ENCODE measurements around the gene TXNDC5.

TXNDC5 gene

DNA sequence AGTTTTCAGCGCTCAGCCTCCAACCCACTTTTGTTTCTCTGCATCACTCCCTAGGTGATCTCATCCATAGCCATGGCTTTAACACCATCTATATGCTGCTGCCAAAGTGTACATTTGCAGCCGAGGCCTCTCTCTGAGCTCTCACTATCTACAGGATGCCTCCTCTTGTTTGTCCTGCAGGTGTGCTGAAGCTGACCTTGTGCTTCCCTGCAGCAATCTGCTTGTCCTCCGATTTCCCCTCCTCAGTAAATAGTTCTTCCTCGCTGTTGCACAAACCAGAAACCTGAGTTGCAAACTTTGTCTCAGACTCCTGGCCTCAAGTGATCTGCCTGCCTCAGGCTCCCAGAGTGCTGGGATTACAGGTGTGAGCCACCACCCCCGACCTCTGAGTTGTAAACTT lies 3.7 kb upstream of the TXNDC5 start (continued):
- TF ChIP-seq, protein P1, sequence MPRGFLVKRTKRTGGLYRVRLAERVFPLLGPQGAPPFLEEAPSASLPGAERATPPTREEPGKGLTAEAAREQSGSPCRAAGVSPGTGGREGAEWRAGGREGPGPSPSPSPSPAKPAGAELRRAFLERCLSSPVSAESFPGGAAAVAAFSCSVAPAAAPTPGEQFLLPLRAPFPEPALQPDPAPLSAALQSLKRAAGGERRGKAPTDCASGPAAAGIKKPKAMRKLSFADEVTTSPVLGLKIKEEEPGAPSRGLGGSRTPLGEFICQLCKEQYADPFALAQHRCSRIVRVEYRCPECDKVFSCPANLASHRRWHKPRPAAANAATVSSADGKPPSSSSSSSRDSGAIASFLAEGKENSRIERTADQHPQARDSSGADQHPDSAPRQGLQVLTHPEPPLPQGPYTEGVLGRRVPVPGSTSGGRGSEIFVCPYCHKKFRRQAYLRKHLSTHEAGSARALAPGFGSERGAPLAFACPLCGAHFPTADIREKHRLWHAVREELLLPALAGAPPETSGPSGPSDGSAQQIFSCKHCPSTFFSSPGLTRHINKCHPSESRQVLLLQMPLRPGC (tag by site-specific recombination; IDR thresholded peaks at IDR 0.05), result no peak
- no peak for TF ChIP-seq ZNF544 (tag by site-specific recombination; IDR thresholded peaks at IDR 0.05)
- TF ChIP-seq ZNF214 (tag by site-specific recombination; IDR thresholded peaks at IDR 0.05; ENCODE audit: borderline replicate concordance), result no peak
- no peak for TF ChIP-seq ZNF174 (tag by site-specific recombination; IDR thresholded peaks at IDR 0.05)
- no peak for TF ChIP-seq REPIN1 (tag by site-specific recombination; IDR thresholded peaks at IDR 0.05; ENCODE audit: low read depth)
- no peak for TF ChIP-seq ZNF404 (tag by site-specific recombination; IDR thresholded peaks at IDR 0.05)

DNA sequence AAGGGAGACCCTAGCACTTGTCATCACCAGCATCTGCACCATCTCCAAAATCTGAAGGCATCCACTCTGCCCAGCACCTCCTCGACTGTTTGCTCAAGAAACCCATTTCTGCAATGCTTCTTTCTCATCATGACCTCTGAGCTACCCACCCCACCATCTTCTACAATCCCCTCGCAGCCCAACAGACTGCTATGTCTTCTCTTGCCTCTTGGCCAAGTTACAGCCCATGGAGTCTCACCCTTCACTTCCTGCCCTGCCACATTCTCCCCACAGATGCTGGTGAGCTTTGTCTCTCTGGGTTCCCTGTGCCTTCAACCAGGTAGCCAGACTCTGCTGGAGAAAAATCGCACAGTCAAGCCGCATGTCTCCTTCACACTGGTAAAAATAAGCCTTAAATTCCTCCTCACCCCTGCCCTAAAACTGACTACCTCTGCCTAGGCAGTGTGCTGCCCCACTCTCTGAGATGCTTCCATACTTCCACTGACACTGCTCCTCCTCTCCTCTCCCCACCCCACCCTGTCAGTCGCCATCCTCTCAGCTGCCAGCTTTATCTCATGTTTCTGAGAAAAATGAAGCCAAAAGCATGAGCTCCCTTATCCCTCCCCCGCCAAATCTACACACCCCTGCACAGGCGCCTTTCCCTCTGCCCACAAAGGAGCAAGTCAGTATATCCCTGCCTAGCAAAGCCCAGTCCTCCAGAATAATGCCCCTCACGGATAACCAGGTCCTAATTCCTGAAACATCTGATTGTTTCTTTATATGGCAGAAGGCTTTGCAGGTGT lies 2.3 kb upstream of the TXNDC5 start:
- Histone ChIP-seq H3K9me3 (ENCODE audit: control insufficient read depth, insufficient read depth, low read depth, low read length) (no peaks in the 10 kb centered on the region), H3K4me1 (ENCODE audit: control insufficient read depth, insufficient read depth, low read length) (peaks cover 8% of the 10 kb centered on the region; the same call in 1 of the 2 replicates), H3K36me3 (ENCODE audit: control insufficient read depth in 2 of 2, insufficient read depth in 1 of 2, low read length in 2 of 2) (no peaks in the 10 kb centered on the region; a peak in 1 of 3 replicates), H3K4me3 (ENCODE audit: low read depth, low read length) (no peak overlapping the region), H3K27ac (ENCODE audit: extremely low read depth, low read depth, low read length) (no peak overlapping the region)
- no peak for TF ChIP-seq ZNF600 (tag by site-specific recombination; IDR thresholded peaks at IDR 0.05)
- peak; percentile 18; the same call in 1 of the 2 replicates for TF ChIP-seq ZFHX2 (tag by site-specific recombination; conservative IDR thresholded peaks at IDR 0.05)
- ChIA-PET CTCF (interaction anchor here (1.0 kb wide), 1 partner anchor 296 kb away, joined by 3 read pairs; no protein-coding TSS in a partner anchor), POLR2A (no interaction called here)

DNA sequence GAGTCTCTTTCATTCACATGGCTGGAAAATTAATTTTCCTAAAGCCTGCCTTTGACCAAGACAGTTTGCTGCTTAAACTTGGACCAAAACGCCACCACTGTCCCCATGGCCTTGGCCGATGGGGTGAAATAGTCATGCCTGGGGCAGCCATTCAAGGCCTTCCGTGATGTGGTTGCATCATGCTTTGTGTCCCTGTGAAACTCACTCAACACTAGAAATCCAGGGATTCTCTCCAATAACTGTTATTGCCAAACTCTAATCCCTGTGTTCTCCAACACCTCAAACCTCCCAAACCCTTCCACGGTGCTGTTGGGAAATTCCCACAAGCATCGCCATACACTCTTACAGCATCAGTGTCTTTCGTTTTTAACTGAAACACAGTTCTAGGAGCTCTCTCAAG lies 1.4 kb upstream of the TXNDC5 start:
- H3K36me3 ChIP-seq (ENCODE audit: control insufficient read depth in 2 of 2, insufficient read depth in 1 of 2, low read length in 2 of 2), result peaks cover 0 to 6% of the 10 kb centered on the region in 2 experiments; a peak in 2 of 3 replicates
- POLR2A ChIA-PET, result interaction anchor here (1.2 kb wide), 1 partner anchor 186 kb away, joined by 4 read pairs; the partner anchor contains the start of gene BMP6
- no peaks in the 10 kb centered on the region for H3K9me3 ChIP-seq (ENCODE audit: control insufficient read depth, insufficient read depth, low read depth, low read length)
- H3K4me1 ChIP-seq (ENCODE audit: control insufficient read depth, insufficient read depth, low read length), result peaks cover 8% of the 10 kb centered on the region; the same call in 1 of the 2 replicates
- no peak overlapping the region for H3K27ac ChIP-seq (ENCODE audit: extremely low read depth, low read depth, low read length)
- CTCF ChIA-PET, result interaction anchor here (1.0 kb wide), 1 partner anchor 296 kb away, joined by 3 read pairs; no protein-coding TSS in a partner anchor
- H3K4me3 ChIP-seq (ENCODE audit: low read depth, low read length), result no peak overlapping the region
- TF ChIP-seq ZNF623 (tag by site-specific recombination; IDR thresholded peaks at IDR 0.05) (no peak), ZNF302 (tag by site-specific recombination; IDR thresholded peaks at IDR 0.05; ENCODE audit: low read depth) (no peak)

DNA sequence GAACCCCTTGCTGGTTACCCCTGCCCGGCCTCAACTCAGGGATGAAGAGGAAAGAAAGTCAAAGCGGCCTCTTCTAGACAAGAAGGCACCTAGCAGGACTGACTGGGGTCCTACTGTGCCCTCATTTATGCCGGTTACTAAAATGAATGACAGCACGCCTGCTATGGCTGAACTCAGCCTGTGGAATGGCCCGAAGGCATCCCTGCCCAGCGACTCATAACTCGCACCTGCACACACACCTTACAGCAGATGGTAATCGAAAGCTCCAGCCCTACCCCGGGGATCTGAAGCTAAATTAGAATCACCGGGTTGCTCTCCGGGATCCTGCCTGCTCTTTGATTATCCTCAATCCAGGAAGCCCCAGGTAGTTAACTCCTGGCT lies 747 bp upstream of the TXNDC5 start:
- peaks cover 0 to 9% of the 10 kb centered on the region in 2 experiments; a peak in 2 of 3 replicates for H3K36me3 ChIP-seq (ENCODE audit: control insufficient read depth in 2 of 2, insufficient read depth in 1 of 2, low read length in 2 of 2)
- no peak overlapping the region for H3K4me3 ChIP-seq (ENCODE audit: low read depth, low read length)
- CTCF ChIA-PET, result interaction anchor here (0.6 to 1.1 kb wide), 2 partner anchors 85 to 396 kb away, joined by 3 to 4 read pairs; no protein-coding TSS in a partner anchor
- TF ChIP-seq ZNF654 (tag by site-specific recombination; IDR thresholded peaks at IDR 0.05; ENCODE audit: low read depth) (no peak), ZNF335 (tag by site-specific recombination; conservative IDR thresholded peaks at IDR 0.05) (peak; percentile 69)
- TF ChIP-seq, protein P2, sequence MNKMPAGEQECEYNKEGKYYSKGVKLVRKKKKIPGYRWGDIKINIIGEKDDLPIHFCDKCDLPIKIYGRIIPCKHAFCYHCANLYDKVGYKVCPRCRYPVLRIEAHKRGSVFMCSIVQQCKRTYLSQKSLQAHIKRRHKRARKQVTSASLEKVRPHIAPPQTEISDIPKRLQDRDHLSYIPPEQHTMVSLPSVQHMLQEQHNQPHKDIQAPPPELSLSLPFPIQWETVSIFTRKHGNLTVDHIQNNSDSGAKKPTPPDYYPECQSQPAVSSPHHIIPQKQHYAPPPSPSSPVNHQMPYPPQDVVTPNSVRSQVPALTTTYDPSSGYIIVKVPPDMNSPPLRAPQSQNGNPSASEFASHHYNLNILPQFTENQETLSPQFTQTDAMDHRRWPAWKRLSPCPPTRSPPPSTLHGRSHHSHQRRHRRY (tag by site-specific recombination; IDR thresholded peaks at IDR 0.05), result no peak
- H3K9me3 ChIP-seq (ENCODE audit: control insufficient read depth, insufficient read depth, low read depth, low read length), result no peaks in the 10 kb centered on the region
- H3K4me1 ChIP-seq (ENCODE audit: control insufficient read depth, insufficient read depth, low read length), result peaks cover 8% of the 10 kb centered on the region; the same call in 1 of the 2 replicates
- POLR2A ChIA-PET, result interaction anchor here (0.7 to 1.2 kb wide), 2 partner anchors 64 to 186 kb away, joined by 3 to 4 read pairs; partner anchors contain the start of gene BMP6
- peak overlapping the region; percentile 54; the same call in 1 of the 2 replicates for H3K27ac ChIP-seq (ENCODE audit: extremely low read depth, low read depth, low read length)

Measured in HEK293 (cell line).